K562 (cell line): ENCODE measurements around the gene BCO2. TPM values are rescaled to one million over a fixed set of nuclear protein-coding genes. Genes with fewer than 3 reads are reported as not detected.

Experiments
- ATAC-seq: fragments of 200-7000 bp; cut with Tn5 transposase; 3 replicates; pipeline ENCODE4 v1.9.1; 2020; ENCODE audit warnings: moderate library complexity
- BruUV-seq: library from RNA; stranded (reverse); fragments of 400-500 nt; replicated peaks from 2 replicates; lab custom pipeline; 2021; lab: Mats Ljungman, UMichigan
- CTCF ChIA-PET: fragments of 300-600 bp; formaldehyde crosslinking; extraction: SDS; loops from one replicate; lab custom pipeline; 2021; ENCODE audit warnings: low intra/inter-chr PET ratio; lab: Yijun Ruan, JAX
- POLR2A ChIA-PET: fragments of 300-600, 350-650 bp; sonication (Branson Sonifier 250); formaldehyde crosslinking; extraction: SDS; loops from one replicate; lab custom pipeline; 2021; ENCODE audit warnings: antibody characterized with exemption, inconsistent platforms; lab: Yijun Ruan, JAX
- DNase-seq, 4 experiments: peaks; one replicate each; pipeline versions ENCODE4 v3.0.0 to v3.0.0-alpha.2; 2011 to 2018; ENCODE audit warnings: low spot score in 3 of 4, mixed read lengths in 3 of 4; ENCODE audit errors: extremely low read depth in 1 of 4
- FAIRE-seq: peaks from 2 replicates; lab custom pipeline; 2011; peaks lifted over from hg19 to GRCh38; lab: Jason Lieb, UNC
- H2AFZ ChIP-seq: 2 replicates; pipeline ENCODE4 v1.6.0; 2011; ENCODE audit warnings: low read depth, low read length, control low read depth, inconsistent platforms
- H3K27ac ChIP-seq: fragments of 200-600 bp; 3 replicates; pipeline ENCODE4 v1.8.0; 2011; ENCODE audit warnings: low read depth, mild to moderate bottlenecking, control low read depth, inconsistent platforms, low read length, moderate library complexity, mixed read lengths; ENCODE audit errors: extremely low read depth
- H3K27me3 ChIP-seq, 2 experiments: fragments of 300-600 bp in 1 of 2; 2 replicates in 1 of 2; 3 replicates in 1 of 2; pipeline versions ENCODE4 v1.6.0 to v1.8.0; 2011; ENCODE audit warnings: inconsistent platforms in 2 of 2, low read length in 2 of 2, mild to moderate bottlenecking in 1 of 2, mixed read lengths in 1 of 2, moderate library complexity in 1 of 2; ENCODE audit not compliant: control insufficient read depth in 2 of 2, insufficient read depth in 2 of 2
- H3K36me3 ChIP-seq: fragments of 300-600 bp; 3 replicates; pipeline ENCODE4 v1.8.0; 2011; ENCODE audit warnings: mild to moderate bottlenecking, low read length, inconsistent platforms; ENCODE audit not compliant: control insufficient read depth, insufficient read depth
- H3K4me1 ChIP-seq, 2 experiments: fragments of 200-600 bp in 1 of 2; replicated peaks in 1 of 2; 2 replicates in 1 of 2; 3 replicates in 1 of 2; pipeline versions ENCODE4 v1.5.1 to v1.8.0; 2011; ENCODE audit warnings: inconsistent platforms in 2 of 2, low read length in 2 of 2, mild to moderate bottlenecking in 1 of 2, mixed read lengths in 1 of 2, moderate library complexity in 1 of 2; ENCODE audit not compliant: control insufficient read depth in 2 of 2, insufficient read depth in 2 of 2
- H3K4me2 ChIP-seq: 2 replicates; pipeline ENCODE4 v1.6.1; 2011; ENCODE audit warnings: low read length, control low read depth, inconsistent platforms, mixed read lengths; ENCODE audit not compliant: insufficient read depth
- H3K4me3 ChIP-seq: fragments of 200-600 bp; sonication (generic), shearing (Covaris generic); 2 replicates; pipeline ENCODE4 v1.5.1; 2016; ENCODE audit warnings: control low read depth, inconsistent platforms
- H3K79me2 ChIP-seq: fragments of 200-600 bp; 3 replicates; pipeline ENCODE4 v1.8.0; 2011; ENCODE audit warnings: low read length, inconsistent platforms; ENCODE audit not compliant: control insufficient read depth, insufficient read depth
- H3K9ac ChIP-seq, 2 experiments: 2 replicates each; pipeline versions ENCODE4 v1.6.0 to v1.6.1; 2011; ENCODE audit warnings: low read depth in 2 of 2, low read length in 2 of 2, control low read depth in 1 of 2, inconsistent platforms in 1 of 2, mild to moderate bottlenecking in 1 of 2, mixed read lengths in 1 of 2; ENCODE audit not compliant: insufficient read depth in 1 of 2
- H3K9me1 ChIP-seq: one replicate; pipeline ENCODE4 v1.6.0; 2011; ENCODE audit warnings: inconsistent platforms, mild to moderate bottlenecking, low read length, moderate library complexity; ENCODE audit not compliant: control insufficient read depth, insufficient read depth
- H3K9me3 ChIP-seq: replicated peaks from 2 replicates; pipeline ENCODE4 v1.5.1; 2011; ENCODE audit warnings: low read depth, low read length, inconsistent platforms; ENCODE audit not compliant: control insufficient read depth, insufficient read depth
- H4K20me1 ChIP-seq: replicated peaks from 2 replicates; pipeline ENCODE4 v1.6.1; 2011; ENCODE audit warnings: low read length, inconsistent platforms, mixed read lengths; ENCODE audit not compliant: control insufficient read depth, insufficient read depth
- BHLHE40 ChIP-seq: IDR thresholded peaks from 2 replicates; pipeline ENCODE4 v1.6.1; 2011; ENCODE audit warnings: low read length, improper control_type of control experiment
- CBFB ChIP-seq: sonication (generic); formaldehyde crosslinking; IDR thresholded peaks from 2 replicates; pipeline ENCODE4 v1.4.0; 2020; ENCODE audit warnings: mild to moderate bottlenecking, missing genetic modification reagents
- RBM22 ChIP-seq: fragments of 200-400 bp; formaldehyde crosslinking; IDR thresholded peaks from 2 replicates; pipeline ENCODE4 v1.6.1; 2018; ENCODE audit warnings: low read length, low read depth; ENCODE audit not compliant: poor library complexity, severe bottlenecking
- WGBS: fragments of 100-300 bp; shearing (Covaris generic); methylation state at CpG from one replicate; pipeline ENCODE4 v1.1.6; 2016; ENCODE audit warnings: low coverage, mixed read lengths; ENCODE audit not compliant: insufficient coverage; ENCODE audit errors: missing lambda C conversion rate; 5-methylcytosine and 5-hydroxymethylcytosine counted together
- in situ Hi-C: fragments of 300-500 bp; cut with MboI; formaldehyde crosslinking; loops from 4 replicates; pipeline ENCODE4 v1.15.0; 2018; ENCODE audit warnings: inconsistent platforms, mixed read lengths
- intact Hi-C: fragments of 100-400 bp; cut with micrococcal nuclease; formaldehyde crosslinking; loops from 2 replicates; pipeline ENCODE4 v1.14.2; 2022
- polyA plus RNA-seq, 8 experiments: library from polyadenylated mRNA; depleted of rRNA in 4 of 8; stranded (reverse) in 5 of 8; unstranded in 3 of 8; fragments of >200 nt; fragmentation: Nextera tagmentation in 2 of 8; fragmentation: Illumina TruSeq in 1 of 8; extraction: Ambion mirVana in 2 of 8; extraction: Trizol in 1 of 8; gene quantifications; 2 replicates each; pipeline versions ENCODE4 v1.2.1 to v1.2.3, GENCODE V29; 2011 to 2014; ENCODE audit warnings: inconsistent platforms in 1 of 8, missing spikeins in 1 of 8
- total RNA-seq, 7 experiments: library from RNA; depleted of rRNA in 6 of 7; stranded (reverse); fragments of >200 nt in 6 of 7; fragmentation: Illumina TruSeq in 2 of 7; extraction: Trizol in 2 of 7; gene quantifications; 2 replicates each; pipeline versions ENCODE4 v1.2.1 to v1.2.3, GENCODE V29; 2011 to 2021; ENCODE audit warnings: low replicate concordance in 1 of 7
- TF ChIP-seq, protein P1 (sequence below): fragments of 450-650 bp; IDR thresholded peaks from 2 replicates; pipeline ENCODE4 v1.6.1; 2016; ENCODE audit warnings: low read depth

BCO2 gene
- total and polyA plus RNA-seq, 9 of the 15 experiments (the other 6 are each of a cell fraction or from before 2014, with no cell fraction given) = 0.21 to 1.0 (median 0.47) TPM; not detected in 1

DNA sequence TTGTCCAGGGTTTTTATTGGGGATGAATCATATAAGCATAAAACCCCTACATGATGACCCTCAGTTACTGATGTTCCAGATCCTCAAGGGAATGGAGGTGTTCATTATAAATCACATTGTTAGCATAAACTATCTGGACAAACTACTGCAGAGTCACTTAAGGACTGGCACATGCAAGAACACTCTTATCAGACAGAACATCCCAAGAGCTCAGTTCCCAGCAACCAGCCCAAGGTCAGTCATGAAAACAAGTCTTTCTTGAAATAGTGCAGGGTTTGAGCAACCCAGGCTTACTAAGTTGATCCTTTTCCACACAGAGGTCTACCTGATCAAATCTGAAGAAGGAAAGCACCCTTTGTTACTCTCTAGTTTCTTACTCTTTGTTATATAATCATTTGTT, 37.4 kb downstream of the BCO2 start:
- no peaks in the 10 kb centered on the region for H3K4me1 ChIP-seq
- no peak overlapping the region for H2AFZ ChIP-seq
- no peaks in the 10 kb centered on the region for H4K20me1 ChIP-seq
- TF ChIP-seq BHLHE40 = peak; percentile 14; the same call in 1 of the 2 replicates
- no peak for TF ChIP-seq CBFB
- no peak for TF ChIP-seq RBM22
- H3K9ac ChIP-seq = no peak overlapping the region
- no peak overlapping the region for H3K4me2 ChIP-seq
- ChIA-PET CTCF (no interaction called here), POLR2A (no interaction called here)
- in situ Hi-C loops = no loop called here
- no peaks in the 10 kb centered on the region for H3K9me3 ChIP-seq
- ATAC-seq (no peak; the same call in 1 of the 3 replicates), FAIRE-seq (no peak), DNase-seq (no peak)
- H3K27me3 ChIP-seq = peaks cover 0 to 2% of the 10 kb centered on the region in 2 experiments; a peak in 2 of 5 replicates
- no TSS peak for BruUV-seq
- no peaks in the 10 kb centered on the region for H3K9me1 ChIP-seq
- H3K79me2 ChIP-seq = no peaks in the 10 kb centered on the region
- no peak overlapping the region for H3K27ac ChIP-seq
- intact Hi-C loops = no loop called here
- no peaks in the 10 kb centered on the region for H3K36me3 ChIP-seq
- H3K4me3 ChIP-seq = no peak overlapping the region

DNA sequence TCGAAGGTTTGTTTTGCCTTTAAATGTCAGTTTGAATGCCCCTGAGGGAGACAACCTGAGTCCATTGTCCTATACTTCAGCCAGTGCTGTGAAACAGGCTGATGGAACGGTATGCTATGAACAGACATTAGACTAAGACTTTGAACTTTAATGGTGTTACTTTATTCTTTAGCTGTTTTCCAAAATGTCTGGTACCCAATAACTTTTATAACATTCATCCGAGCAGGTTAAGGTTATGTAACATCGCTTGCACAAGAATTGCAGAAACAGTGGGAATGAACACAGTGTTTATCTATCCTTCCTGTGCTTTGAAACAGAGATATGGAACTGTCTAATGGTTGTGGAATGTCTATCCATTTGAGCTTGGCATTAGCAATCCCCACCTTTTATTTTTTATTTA, 38.4 kb downstream of the BCO2 start:
- intact Hi-C loops = loop anchor here (1.0 kb wide), 1 partner anchor 8 kb away; no protein-coding TSS in a partner anchor
- FAIRE-seq (no peak), DNase-seq (no peak), ATAC-seq (no peak)
- WGBS = 15% methylated on average over 4 of the region's 4 CpGs
- CTCF ChIA-PET = no interaction called here
- POLR2A ChIA-PET = no interaction called here
- Histone ChIP-seq H3K9me1 (no peaks in the 10 kb centered on the region), H2AFZ (no peak overlapping the region), H3K9me3 (no peaks in the 10 kb centered on the region), H4K20me1 (no peaks in the 10 kb centered on the region), H3K79me2 (no peaks in the 10 kb centered on the region), H3K27me3 (peaks cover 0 to 2% of the 10 kb centered on the region in 2 experiments; a peak in 2 of 5 replicates), H3K4me2 (no peak overlapping the region), H3K4me1 (no peaks in the 10 kb centered on the region), H3K9ac (no peak overlapping the region), H3K4me3 (no peak overlapping the region), H3K27ac (no peak overlapping the region), H3K36me3 (no peaks in the 10 kb centered on the region)
- in situ Hi-C loops = no loop called here
- BruUV-seq = no TSS peak
- TF ChIP-seq, protein P1, sequence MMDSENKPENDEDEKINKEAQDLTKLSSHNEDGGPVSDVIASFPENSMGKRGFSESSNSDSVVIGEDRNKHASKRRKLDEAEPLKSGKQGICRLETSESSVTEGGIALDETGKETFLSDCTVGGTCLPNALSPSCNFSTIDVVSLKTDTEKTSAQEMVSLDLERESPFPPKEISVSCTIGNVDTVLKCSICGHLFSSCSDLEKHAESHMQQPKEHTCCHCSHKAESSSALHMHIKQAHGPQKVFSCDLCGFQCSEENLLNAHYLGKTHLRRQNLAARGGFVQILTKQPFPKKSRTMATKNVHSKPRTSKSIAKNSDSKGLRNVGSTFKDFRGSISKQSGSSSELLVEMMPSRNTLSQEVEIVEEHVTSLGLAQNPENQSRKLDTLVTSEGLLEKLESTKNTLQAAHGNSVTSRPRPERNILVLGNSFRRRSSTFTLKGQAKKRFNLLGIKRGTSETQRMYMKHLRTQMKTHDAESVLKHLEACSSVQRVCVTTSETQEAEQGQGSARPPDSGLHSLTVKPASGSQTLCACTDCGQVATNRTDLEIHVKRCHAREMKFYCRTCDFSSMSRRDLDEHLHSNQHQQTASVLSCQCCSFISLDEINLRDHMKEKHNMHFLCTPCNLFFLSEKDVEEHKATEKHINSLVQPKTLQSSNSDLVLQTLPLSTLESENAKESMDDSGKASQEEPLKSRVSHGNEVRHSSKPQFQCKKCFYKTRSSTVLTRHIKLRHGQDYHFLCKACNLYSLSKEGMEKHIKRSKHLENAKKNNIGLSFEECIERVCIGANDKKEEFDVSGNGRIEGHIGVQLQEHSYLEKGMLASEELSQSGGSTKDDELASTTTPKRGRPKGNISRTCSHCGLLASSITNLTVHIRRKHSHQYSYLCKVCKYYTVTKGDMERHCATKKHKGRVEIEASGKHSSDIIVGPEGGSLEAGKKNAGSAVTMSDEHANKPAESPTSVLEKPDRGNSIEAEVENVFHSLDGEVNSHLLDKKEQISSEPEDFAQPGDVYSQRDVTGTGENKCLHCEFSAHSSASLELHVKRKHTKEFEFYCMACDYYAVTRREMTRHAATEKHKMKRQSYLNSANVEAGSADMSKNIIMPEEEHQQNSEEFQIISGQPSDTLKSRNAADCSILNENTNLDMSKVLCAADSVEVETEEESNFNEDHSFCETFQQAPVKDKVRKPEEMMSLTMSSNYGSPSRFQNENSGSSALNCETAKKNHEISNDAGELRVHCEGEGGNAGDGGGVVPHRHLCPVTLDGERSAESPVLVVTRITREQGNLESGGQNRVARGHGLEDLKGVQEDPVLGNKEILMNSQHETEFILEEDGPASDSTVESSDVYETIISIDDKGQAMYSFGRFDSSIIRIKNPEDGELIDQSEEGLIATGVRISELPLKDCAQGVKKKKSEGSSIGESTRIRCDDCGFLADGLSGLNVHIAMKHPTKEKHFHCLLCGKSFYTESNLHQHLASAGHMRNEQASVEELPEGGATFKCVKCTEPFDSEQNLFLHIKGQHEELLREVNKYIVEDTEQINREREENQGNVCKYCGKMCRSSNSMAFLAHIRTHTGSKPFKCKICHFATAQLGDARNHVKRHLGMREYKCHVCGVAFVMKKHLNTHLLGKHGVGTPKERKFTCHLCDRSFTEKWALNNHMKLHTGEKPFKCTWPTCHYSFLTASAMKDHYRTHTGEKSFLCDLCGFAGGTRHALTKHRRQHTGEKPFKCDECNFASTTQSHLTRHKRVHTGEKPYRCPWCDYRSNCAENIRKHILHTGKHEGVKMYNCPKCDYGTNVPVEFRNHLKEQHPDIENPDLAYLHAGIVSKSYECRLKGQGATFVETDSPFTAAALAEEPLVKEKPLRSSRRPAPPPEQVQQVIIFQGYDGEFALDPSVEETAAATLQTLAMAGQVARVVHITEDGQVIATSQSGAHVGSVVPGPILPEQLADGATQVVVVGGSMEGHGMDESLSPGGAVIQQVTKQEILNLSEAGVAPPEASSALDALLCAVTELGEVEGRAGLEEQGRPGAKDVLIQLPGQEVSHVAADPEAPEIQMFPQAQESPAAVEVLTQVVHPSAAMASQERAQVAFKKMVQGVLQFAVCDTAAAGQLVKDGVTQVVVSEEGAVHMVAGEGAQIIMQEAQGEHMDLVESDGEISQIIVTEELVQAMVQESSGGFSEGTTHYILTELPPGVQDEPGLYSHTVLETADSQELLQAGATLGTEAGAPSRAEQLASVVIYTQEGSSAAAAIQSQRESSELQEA = no peak
